Measurements from ENCODE around the gene MATCAP1. TPM values are rescaled to one million over a fixed set of nuclear protein-coding genes. Genes with fewer than 3 reads are reported as not detected.

The MATCAP1 gene
- total and polyA plus RNA-seq, 2 of the 8 experiments (the other 6 are each of a cell fraction or from before 2014, with no cell fraction given), result 22.9 to 27.5 TPM

- no peak overlapping the region for H4K5ac ChIP-seq (ENCODE audit: insufficient read length, low read depth, low read length)
- ChIA-PET POLR2A (ENCODE audit: partially characterized antibody) (no interaction called here), CTCF (ENCODE audit: partially characterized antibody) (interaction anchor here (0.9 to 4.7 kb wide), 7 partner anchors 12 to 114 kb away, joined by 3 to 26 read pairs (median 6); partner anchors contain the start of gene B3GNT9)
- no peaks in the 10 kb centered on the region for H3K27me3 ChIP-seq (replicated peaks in 1 of 4; ENCODE audit: control insufficient read depth in 3 of 4, extremely low read depth in 1 of 4, insufficient read depth in 3 of 4, low read length in 3 of 4)
- no peak overlapping the region for H3K18ac ChIP-seq (ENCODE audit: extremely low read depth, low read length)
- no peaks in the 10 kb centered on the region for H3K9me3 ChIP-seq (ENCODE audit: insufficient read depth in 2 of 2, low read depth in 1 of 2, low read length in 1 of 2)
- H3K27ac ChIP-seq (ENCODE audit: low read depth, low read length), result no peak overlapping the region
- H3K4ac ChIP-seq (replicated peaks; ENCODE audit: insufficient read length, low read depth, low read length), result no peak overlapping the region
- no peak overlapping the region for H3K23ac ChIP-seq (ENCODE audit: insufficient read length)
- H3K4me1 ChIP-seq (replicated peaks in 1 of 4; ENCODE audit: control insufficient read depth in 3 of 4, insufficient read depth in 4 of 4, low read length in 3 of 4), result no peaks in the 10 kb centered on the region
- no peak overlapping the region for H3K4me2 ChIP-seq (ENCODE audit: insufficient read depth in 1 of 2, low read depth in 2 of 2, low read length in 2 of 2)
- peaks cover 4 to 12% (median 8%) of the 10 kb centered on the region in 4 experiments; a peak in 5 of 8 replicates for H3K36me3 ChIP-seq (ENCODE audit: control insufficient read depth in 2 of 4, insufficient read depth in 4 of 4, low read length in 3 of 4)
- H3K14ac ChIP-seq (ENCODE audit: insufficient read length), result no peak overlapping the region
- TF ChIP-seq CHD1 (IDR thresholded peaks at IDR 0.05; ENCODE audit: low read depth, low read length) (no peak), EZH2 (IDR thresholded peaks at IDR 0.05; ENCODE audit: low read depth, low read length, severe bottlenecking) (no peak), FOSL1 (IDR thresholded peaks at IDR 0.05; ENCODE audit: insufficient read depth, low read depth, low read length) (no peak), SIN3A (conservative IDR thresholded peaks at IDR 0.05 in 1 of 2, IDR thresholded peaks at IDR 0.05 in 1 of 2; ENCODE audit: low read depth in 1 of 2, low read length in 2 of 2) (no peak), CEBPB (IDR thresholded peaks at IDR 0.05; ENCODE audit: low read depth, low read length) (no peak), ASH2L (IDR thresholded peaks at IDR 0.05; ENCODE audit: low read length) (no peak), BCL11A (IDR thresholded peaks at IDR 0.05; ENCODE audit: low read depth in 2 of 2, low read length in 2 of 2) (no peak), POLR2A (IDR thresholded peaks at IDR 0.05; ENCODE audit: control extremely low read depth in 1 of 2, low read depth in 2 of 2, low read length in 2 of 2) (no peak), TCF12 (IDR thresholded peaks at IDR 0.05; ENCODE audit: low read depth, low read length) (no peak), RFX5 (IDR thresholded peaks at IDR 0.05; ENCODE audit: borderline replicate concordance, low read depth, low read length) (no peak), KDM4A (IDR thresholded peaks at IDR 0.05; ENCODE audit: low read depth, low read length, severe bottlenecking) (no peak), PHF8 (conservative IDR thresholded peaks at IDR 0.05; ENCODE audit: low read depth, low read length) (no peak), SP2 (IDR thresholded peaks at IDR 0.05; ENCODE audit: low read length) (no peak), TAF7 (optimal IDR thresholded peaks at IDR 0.05; ENCODE audit: borderline replicate concordance, low read depth, low read length) (no peak)
- no peak overlapping the region for H3K9ac ChIP-seq (replicated peaks in 1 of 4; ENCODE audit: extremely low read depth in 1 of 4, low read depth in 3 of 4, low read length in 3 of 4)
- H3K79me1 ChIP-seq (ENCODE audit: low read depth, low read length), result no peaks in the 10 kb centered on the region
- no peak overlapping the region for H2BK120ac ChIP-seq (replicated peaks; ENCODE audit: low read depth, low read length)
- no peak overlapping the region for H2BK20ac ChIP-seq (ENCODE audit: low read length)
- no peaks in the 10 kb centered on the region for H3K23me2 ChIP-seq (ENCODE audit: low read depth, low read length)
- no peak overlapping the region for H3K4me3 ChIP-seq (ENCODE audit: extremely low read depth in 1 of 4, insufficient read depth in 2 of 4, low read depth in 3 of 4, low read length in 4 of 4)
- no peak overlapping the region for H2BK5ac ChIP-seq (ENCODE audit: low read depth, low read length)
- H4K20me1 ChIP-seq (replicated peaks in 1 of 2; ENCODE audit: control insufficient read depth in 1 of 2, insufficient read depth in 2 of 2, low read length in 2 of 2), result peaks cover 0 to 2% of the 10 kb centered on the region in 2 experiments
- H3K56ac ChIP-seq (replicated peaks; ENCODE audit: insufficient read length, low read depth, low read length), result no peak overlapping the region
- H2AK5ac ChIP-seq (ENCODE audit: low read depth, low read length), result no peak overlapping the region
- DNase-seq (ENCODE audit: low read depth in 1 of 2, low spot score in 2 of 2) (no peak), FAIRE-seq (no peak)
- no peak overlapping the region for H4K8ac ChIP-seq (ENCODE audit: extremely low read depth, insufficient read depth, low read length)
- H2AFZ ChIP-seq (ENCODE audit: low read length), result no peak overlapping the region
- no peak overlapping the region for H4K91ac ChIP-seq (replicated peaks; ENCODE audit: insufficient read length, low read length)
- no peak overlapping the region for H2BK12ac ChIP-seq (ENCODE audit: low read depth, low read length)
- H3K79me2 ChIP-seq (ENCODE audit: control insufficient read depth in 1 of 2, insufficient read depth in 2 of 2, low read length in 2 of 2), result peaks cover 0 to 2% of the 10 kb centered on the region in 2 experiments; a peak in 1 of 4 replicates
- H2BK15ac ChIP-seq (ENCODE audit: low read length), result no peak overlapping the region
Observed at GRCh38 chr16:67128417-67128816, 55.3 kb downstream of the MATCAP1 start.
